ENCODE results near the gene DNAJC15.
A peak's percentile ranks its signal among the peaks of the same experiment; 100 is the strongest.
"Not testable (repeated sequence)": the region's sequence is repeated elsewhere in the genome, so short reads cannot be mapped to it uniquely, and the experiment has no call there.

Gene DNAJC15

DNA sequence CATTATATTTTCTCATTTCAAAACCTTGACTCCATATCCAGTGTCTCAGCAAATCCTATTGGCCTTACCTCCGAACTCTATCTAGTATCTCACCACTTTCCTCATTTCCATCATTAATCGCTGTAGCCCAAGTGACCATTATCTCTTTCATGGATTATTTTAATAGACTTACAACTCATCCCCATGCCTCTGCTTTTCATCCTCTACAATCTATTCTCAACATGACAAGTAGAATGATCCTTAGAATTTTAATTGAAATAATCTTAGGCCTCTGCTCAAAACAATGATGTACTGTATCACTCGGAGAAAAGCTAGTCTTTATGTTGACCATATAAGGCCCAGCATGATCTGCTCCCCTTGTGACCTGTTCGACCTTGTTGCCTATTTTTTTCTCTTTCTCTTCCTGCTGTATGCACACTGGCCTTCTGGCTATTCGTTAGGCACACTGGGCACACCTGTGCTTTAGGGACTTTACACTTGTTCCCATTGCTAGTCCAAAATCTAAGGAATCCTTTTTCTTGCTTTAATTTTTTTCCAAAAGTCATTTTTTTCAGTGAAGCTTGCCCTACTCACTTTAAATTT, 21.4 kb downstream of the DNAJC15 start:
- no peak for DNase-seq (ENCODE audit: low read depth in 3 of 3)

DNA sequence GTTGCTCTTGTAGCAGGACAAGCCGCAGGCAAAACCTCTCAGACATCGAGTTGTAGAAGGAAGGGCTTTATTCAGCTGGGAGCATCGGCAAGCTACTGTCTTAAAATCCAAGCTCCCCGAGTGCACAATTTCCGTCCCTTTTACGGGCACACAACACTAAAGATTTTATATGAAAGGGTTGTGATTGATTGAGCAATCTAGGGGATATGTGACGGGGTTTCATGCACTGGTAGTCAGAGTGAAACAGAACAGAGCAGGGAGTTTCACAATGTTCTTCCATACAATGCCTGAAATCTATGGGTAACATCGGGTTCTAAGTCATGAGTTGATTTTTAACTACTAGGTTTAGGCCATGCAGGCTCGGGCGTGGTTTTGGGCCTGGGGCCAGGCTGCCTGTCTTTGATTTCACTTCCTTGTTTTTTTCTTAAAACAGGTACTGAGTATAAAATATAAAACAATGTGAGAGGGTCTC, 22.0 kb downstream of the DNAJC15 start:
- DNase-seq (ENCODE audit: low read depth in 3 of 3): peak in 1 of 3 donors; percentile 32

DNA sequence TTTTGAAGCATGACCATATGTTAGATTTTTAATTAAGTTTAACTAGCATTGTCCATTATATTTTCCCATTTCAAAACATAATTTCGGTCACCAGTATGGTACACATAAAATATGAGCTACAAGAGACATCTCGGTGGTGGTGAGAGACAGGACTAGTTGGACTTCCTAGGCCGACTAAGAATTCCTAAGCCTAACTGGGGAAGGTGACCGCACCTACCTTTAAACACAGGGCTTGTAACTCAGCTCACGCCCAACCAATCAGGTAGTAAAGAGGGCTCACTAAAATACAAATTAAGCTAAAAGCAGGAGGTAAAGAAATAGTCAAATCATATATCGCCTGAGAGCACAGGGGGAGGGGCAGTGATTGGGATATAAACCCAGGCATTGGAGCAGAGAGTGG, 22.9 kb downstream of the DNAJC15 start:
- DNase-seq (ENCODE audit: low read depth in 3 of 3): no peak

DNA sequence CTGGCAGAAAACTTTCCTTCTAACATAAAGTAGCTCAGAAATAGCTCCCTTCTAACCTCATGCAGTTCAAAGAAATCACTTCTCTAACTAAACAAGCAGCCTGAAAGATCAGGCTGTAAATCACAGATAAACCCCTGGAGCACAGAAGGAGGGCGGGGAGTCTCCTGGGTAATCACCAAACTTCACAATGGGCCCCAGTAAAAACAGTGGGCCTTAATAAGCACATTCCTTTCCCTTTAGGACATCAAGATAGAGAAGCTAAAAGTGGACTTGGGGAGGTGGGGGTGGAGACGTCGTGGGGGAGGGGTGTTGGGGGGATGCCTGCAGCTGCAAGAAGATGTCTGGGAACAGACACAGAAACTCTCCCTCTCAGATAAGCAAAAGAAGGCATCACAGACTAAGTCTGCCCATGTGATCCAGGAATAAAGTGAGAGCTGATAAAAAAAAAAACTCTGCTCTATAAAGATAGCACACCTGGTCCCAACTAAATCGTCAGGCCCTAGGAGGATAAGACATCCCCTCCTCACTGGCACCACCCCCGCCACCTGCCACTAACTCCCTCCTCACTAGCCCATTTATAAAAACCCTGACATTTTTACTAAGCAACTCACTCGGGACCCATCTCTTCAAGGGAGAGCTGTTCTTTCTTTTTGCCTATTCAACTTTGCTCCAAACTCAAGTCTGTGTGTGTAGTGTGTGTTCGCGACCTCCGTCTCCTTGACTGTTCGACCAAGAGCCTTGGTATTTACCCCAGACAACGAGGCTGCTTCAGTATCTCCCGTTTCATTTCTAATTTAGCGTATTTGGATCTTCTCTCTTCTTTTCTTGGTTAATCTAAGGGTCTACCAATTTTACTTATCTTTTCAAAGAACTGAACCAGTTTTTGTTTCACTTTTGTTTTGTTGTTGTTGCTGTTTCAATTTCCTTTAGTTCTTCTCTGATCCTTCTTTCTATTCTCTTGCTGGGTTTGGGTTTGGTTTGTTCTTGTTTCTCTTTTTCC, 31.7 kb downstream of the DNAJC15 start:
- no peak for DNase-seq (ENCODE audit: low read depth in 3 of 3)

DNA sequence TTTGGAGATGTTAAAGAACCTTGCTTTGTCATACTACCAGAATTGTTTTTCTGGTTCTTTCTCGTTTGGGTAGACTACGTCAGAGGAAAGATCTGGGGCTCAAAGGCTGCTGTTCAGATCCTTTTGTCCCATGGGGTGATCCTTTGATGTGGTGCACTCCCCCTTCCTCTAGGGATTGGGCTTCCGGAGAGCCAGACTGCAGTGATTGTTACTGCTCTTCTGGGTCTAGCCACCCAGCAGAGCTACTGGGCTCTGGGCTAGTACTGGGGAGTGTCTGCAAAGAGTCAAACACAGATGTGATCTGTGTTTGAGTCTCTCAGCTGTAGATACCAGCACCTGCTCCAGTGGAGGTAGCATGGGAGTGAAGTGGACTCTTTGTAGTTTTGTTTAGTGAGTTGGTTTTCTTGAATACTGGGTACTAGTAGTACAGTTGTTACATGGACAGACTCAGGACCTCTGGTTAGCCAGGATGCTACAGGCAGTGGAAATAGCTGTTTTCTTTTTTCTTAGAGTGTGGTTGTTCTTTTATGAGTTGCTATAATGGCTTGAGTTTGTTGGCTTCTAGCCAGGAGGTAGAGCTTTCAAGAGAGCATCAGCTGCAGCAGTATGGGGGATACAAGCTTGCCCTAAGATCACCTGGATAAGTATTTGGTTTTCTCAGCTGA, 34.4 kb downstream of the DNAJC15 start:
- DNase-seq (ENCODE audit: low read depth in 3 of 3): no peak

DNA sequence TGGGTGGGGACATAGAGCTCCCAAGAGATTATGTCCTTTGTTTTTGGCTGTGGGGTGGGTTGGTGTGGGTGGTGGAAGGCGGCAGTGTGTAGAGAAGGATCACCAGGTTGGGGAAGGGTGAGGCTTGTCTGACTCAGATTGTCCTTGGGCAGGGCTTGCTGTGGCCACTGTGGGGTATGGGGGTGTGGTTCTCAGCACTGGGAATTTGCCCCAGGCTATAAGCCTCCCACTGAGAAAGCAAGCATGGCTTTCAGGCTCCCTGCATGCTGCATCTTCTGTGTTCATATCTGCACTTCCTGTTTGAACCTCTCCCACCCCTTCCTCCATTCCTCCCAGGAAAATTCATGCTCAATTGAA, 34.9 kb downstream of the DNAJC15 start:
- no peak for DNase-seq (ENCODE audit: low read depth in 3 of 3)

DNA sequence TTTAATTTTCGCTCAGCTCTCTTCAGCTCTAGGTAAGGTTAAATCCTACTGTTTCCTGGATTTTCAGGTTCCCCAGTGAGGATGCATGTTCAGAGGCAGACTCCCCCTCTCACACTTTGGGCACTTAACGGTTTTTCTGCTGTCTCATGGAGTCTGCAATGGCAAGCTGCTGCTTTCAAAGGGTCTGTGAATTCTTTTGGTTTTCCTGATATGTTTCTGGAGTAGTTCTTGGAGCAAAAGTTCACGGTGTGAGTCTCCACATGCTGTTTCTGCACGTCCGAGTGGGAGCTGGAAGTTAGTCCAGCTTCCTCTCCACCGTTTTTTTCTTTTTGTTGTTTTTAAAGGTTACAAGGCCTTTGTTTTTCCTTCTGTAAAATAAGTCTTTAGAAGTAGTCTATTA, 35.4 kb downstream of the DNAJC15 start:
- DNase-seq (ENCODE audit: low read depth in 3 of 3): no peak

DNA sequence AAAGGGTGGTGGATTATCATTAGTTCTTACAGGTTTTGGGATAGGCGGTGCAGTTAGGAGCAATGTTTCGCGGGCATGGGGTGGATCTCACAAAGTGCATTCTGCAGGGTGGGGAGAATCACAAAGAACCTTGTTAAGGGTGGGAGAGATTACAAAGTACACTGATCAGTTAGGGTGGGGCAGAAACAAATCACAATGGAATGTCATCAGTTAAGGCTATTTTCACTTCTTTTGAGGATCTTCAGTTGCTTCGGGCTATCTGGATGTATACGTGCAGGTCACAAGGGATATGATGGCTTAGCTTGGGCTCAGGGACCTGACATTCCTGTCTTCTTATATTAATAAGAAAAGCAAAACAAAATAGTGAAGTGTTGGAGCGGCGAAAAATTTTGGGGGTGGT, 36.4 kb downstream of the DNAJC15 start:
- not testable (repeated sequence) for DNase-seq (ENCODE audit: low read depth in 3 of 3)

DNA sequence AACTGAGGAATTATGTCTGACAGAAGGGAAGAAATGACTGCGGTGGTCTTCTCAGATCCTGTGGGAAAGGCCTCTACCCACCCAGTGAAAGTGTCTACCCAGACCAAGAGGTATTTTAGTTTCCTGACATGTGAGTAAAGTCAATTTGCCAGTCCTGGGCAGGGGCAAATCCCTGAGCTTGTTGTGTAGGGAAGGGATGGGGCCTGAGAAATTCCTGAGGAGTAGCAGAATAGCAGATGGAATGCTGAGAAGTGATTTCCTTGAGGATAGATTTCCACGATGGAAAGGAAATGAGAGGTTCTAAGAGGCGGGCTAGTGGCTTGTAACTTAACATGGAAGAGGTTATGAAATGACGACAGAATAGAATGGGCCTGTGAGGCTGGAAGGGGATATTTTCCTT, 37.4 kb downstream of the DNAJC15 start:
- DNase-seq (ENCODE audit: low read depth in 3 of 3): not testable (repeated sequence)

DNA sequence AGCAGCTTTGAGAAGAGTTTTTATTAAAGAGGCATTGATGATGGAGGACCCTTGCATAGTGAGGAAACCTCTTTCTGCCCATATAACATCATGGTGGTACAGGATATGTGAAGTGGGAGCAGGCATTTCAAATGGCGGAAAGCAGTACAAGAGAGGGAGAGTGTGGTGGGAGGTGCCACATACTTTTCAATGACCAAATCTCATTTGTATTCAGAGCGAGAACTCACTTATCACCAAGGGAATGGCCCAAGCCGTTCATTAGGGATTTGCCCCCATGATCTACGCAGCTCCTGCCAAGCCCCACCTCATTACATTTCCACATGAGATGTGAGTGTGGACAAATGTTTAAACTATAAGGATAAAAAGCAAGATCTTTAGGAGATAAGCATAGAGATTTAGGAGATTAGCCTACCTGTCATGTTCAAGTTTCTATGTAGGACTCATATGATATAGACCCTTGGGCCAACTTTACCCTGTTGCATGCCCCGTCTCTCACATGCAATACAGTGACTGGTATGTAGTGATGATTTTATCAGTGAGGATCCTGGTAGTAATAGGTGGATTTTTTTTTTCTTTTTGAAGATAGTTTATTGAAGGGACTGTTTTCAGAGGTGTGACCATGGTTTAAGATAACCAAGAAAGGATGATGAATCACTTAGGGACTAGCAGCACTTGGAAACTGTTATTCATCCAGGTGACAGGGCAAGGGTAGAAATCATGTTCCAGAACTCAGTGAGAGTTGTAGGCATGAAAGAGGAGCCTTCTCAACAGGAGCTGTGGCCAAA, 38.3 kb downstream of the DNAJC15 start:
- DNase-seq (ENCODE audit: low read depth in 3 of 3): no peak

DNA sequence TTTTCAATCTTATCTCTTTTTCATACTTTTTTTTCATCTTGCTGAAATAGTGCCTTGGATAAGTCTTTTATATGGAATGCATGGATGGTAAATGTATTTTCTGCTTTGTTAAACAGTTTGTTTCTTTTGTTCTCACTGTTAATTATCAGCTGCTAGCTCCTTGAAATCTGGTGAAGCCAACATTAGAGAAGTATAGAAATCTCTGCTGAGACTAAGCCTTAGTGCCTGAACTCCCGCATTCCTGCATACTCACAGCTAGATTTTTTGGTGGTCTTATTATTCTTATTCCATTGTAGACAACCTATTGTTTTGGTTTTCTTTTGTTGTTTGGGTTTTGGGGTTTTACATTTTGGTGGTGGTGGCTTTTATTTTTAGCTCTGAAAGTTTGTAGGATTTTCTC, 48.4 kb downstream of the DNAJC15 start:
- no peak for DNase-seq (ENCODE audit: low read depth in 3 of 3)

DNA sequence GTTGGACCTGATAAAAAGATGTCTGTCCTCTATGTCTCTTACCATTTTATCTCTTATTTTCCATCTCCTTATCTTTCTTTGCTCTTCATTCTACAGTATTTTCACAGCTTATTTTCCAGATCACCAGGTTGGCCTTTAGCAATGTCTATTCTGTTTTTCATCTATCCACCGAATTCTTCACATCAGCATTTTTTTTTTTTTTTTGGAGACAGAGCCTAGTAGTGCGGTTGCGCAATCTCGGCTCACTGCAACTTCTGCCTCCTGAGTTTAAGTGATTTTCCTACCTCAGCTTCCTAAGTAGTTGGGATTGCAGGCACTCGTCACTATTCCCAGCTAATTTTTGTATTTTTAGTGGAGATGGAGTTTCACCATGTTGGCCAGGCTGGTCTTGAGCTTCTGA, 49.0 kb downstream of the DNAJC15 start:
- no peak for DNase-seq (ENCODE audit: low read depth in 3 of 3)

DNA sequence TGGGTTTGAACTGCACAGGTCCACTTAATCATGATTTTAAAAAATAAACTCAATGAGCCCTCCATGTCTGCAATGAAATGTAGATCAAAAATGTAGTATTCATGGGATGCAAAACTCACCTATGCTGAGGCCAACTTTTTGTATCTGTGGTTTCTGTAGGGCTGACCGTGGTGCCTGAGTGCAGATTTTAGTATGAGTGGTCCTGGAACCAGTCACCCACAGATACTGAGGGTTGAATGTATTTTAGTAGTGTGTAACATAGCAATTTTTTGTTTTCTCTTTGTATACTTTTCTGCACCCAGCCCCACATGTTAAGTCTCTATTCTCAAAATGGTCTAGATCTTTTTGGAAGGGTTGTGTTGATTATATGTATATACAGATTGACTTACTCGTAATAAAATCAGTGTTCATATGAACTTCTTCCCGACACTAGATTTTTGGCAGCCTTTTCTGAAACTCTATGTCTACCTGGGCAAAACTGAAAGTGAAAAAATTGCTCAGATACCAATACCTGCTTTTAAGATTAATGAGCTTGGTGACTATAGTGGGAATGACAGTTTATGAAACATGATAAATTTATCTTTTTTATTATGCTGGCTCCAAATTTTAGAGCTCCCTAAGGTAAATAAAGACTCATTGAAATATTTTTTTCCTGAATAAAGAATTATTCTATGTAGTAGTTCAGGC, 51.6 kb downstream of the DNAJC15 start:
- DNase-seq (ENCODE audit: low read depth in 3 of 3): no peak

DNA sequence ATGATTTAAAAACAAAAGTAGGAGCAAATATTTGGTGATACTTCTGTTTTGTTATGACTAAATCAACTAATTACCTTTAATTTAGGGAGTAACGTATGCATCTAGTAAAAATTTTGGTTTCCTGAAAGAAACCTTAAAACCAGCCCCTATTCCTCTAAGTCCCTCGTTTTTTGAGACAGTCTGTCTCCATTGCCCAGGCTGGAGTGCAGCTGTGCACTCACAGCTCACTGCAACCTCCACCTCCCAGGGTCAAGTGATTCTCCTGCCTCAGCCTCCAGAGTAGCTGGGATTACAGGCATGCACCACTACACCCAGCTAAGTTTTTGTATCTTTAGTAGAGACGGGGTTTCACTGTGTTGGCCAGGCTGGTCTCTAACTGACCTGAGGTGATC, 52.1 kb downstream of the DNAJC15 start:
- not testable (repeated sequence) for DNase-seq (ENCODE audit: low read depth in 3 of 3)

DNA sequence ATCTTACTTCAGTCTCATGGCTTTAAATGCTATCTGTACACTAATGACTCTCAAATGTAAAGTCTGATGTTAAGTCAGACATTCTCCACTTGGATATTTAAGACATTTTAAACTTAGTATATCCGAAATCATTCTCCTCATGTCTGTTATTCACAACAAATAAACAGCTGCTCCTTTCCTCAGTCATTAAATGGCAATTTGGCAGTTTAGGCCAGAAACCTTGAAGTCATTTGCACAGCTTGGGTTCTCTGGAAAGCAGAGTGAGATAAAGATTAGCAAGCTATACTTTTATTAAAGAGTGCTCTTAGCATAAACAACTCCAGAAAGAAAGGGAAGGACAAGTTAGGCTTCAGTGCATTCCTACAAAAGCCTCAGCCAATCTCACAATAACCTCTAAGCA, 53.7 kb downstream of the DNAJC15 start:
- no peak for DNase-seq (ENCODE audit: low read depth in 3 of 3)

DNA sequence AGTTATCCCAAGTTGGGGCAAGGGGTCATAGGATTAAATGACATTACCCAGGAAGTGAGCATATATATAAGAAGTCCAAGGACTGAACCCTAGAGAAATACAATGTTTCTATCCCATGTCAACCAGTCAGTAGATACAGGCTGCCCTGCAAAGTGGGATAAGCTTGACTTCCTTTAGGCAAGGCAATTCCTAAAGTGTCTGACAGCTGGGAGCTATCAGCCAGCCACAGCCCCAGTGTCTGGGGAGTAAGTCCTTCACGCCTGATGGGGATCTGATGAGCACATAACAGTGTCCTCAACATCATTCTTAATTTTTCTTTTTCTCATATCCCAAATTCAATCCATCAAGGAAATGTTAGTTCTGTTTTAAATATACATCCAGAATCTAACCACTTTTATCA, 54.1 kb downstream of the DNAJC15 start:
- no peak for DNase-seq (ENCODE audit: low read depth in 3 of 3)

DNA sequence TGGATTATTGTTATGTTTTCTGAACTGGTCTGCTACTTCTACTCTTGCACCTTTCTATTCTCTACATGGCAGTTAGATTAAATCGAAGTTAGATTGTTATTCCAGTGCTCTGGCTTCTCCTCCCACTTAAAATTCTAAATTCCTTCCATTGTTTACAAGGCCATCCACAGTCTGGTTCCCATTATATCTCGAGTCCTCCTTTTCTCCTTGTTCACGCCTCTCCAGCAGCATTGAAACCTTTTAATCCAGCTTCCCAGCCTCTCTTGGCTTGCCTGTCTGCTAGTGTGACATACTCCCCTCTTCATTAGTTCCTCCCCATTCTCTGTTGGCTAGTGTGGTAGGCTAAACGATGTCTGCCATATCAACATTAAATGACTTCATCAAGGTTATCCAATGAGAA, 54.5 kb downstream of the DNAJC15 start:
- no peak for DNase-seq (ENCODE audit: low read depth in 3 of 3)

DNA sequence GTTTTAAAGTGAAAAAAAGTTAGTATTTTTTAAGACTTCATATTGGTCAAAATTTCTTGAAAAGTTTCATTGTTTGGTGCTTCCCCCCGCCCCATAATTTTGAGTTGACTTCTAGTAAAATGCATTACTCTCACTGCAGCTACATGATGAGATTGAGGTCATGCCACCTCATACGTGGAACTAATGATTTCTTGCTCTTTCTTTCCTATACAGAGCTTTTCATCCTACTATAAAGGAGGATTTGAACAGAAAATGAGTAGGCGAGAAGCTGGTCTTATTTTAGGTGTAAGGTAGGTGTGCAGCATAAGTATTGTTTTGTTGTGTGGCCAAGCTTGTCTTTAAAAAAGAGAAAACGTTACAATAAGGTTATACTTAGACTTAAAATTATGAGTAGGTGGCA, 55.0 kb downstream of the DNAJC15 start:
- no peak for DNase-seq (ENCODE audit: low read depth in 3 of 3)

DNA sequence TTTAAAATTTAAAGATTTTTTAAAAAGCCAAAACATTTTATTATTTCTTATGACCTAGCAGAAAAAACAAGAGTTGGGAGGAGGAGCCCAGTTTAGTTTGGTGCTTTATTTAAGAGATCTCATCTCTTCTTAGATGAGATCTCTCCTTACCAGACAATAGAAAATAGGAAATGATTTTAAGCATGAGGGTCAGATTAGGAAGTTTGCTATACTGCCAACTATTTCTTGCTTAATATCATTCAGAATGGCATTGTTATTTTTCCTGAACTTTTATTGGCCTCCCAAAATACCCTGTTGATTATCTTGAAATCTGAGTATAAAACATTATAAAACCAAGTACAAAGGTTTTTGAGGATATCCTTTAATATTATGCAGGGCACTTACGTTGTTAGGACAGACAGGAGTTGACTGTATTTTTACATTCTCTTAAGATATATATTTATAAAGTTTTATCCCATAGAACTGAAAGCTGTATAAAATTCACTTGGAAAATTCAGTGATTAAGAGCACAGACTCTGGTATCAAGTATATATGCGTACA, 56.1 kb downstream of the DNAJC15 start:
- DNase-seq (ENCODE audit: low read depth in 3 of 3): no peak

DNA sequence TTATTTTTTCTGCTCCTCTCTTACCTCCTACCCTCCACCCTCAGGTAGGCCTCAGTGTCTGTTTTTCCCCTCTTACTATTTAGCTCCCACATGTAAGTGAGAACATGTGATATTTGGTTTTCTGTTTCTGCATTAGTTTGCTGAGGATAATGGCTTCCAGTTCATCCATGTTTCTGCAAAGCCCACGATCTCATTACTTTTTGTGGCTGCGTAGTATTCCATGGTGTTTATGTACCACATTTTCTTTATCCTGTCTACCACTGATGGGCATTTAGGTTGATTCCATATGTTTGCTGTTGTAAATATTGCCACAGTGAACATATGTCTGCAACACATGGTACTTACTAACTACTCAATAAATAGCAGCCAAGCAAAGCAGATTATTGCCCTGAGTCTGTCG, 56.8 kb downstream of the DNAJC15 start:
- no peak for DNase-seq (ENCODE audit: low read depth in 3 of 3)

DNA sequence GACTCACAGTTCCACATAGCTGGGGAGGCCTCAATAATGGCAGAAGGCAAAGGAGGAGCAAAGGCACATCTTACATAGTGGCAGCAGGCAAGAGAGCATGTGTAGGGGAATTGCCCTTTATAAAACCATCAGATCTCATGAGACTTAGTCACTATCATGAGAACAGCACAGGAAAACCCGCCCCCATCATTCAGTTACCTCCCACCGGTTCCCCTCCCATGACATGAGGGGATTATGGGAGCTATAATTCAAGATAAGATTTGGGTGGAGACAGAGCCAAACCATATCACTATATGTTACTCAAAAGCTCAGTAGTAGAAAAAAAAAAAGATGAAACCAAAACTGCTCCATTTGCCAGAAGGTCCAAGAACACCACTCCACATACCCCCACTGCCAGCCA, 58.5 kb downstream of the DNAJC15 start:
- DNase-seq (ENCODE audit: low read depth in 3 of 3): no peak

Measured in stimulated activated CD4-positive, alpha-beta T cell treated with anti-CD3 and anti-CD28 coated beads, TNF-alpha, amount 100 ng/mL, for 48 hours (primary cell).